ENCODE results near the gene SYNC.

- TF ChIP-seq CTCF (IDR thresholded peaks at IDR 0.05): no peak
- no peak for TF ChIP-seq POLR2AphosphoS5 (IDR thresholded peaks at IDR 0.05)
- peak; percentile 10 for TF ChIP-seq POLR2A (IDR thresholded peaks at IDR 0.05)
- no peak for TF ChIP-seq EP300 (IDR thresholded peaks at IDR 0.05; ENCODE audit: low read depth)
Observed at GRCh38 chr1:32741059-32741412, 38.5 kb upstream of the SYNC start.

Data from transverse colon (tissue), 4 donors.